ENCODE data around the gene CPLX1.
"Not testable (repeated sequence)": the region's sequence is repeated elsewhere in the genome, so short reads cannot be mapped to it uniquely, and the experiment has no call there.

The CPLX1 gene

GRCh38 chr4:740011-740410, 85.9 kb downstream of the CPLX1 start:
- TF ChIP-seq, protein P1, sequence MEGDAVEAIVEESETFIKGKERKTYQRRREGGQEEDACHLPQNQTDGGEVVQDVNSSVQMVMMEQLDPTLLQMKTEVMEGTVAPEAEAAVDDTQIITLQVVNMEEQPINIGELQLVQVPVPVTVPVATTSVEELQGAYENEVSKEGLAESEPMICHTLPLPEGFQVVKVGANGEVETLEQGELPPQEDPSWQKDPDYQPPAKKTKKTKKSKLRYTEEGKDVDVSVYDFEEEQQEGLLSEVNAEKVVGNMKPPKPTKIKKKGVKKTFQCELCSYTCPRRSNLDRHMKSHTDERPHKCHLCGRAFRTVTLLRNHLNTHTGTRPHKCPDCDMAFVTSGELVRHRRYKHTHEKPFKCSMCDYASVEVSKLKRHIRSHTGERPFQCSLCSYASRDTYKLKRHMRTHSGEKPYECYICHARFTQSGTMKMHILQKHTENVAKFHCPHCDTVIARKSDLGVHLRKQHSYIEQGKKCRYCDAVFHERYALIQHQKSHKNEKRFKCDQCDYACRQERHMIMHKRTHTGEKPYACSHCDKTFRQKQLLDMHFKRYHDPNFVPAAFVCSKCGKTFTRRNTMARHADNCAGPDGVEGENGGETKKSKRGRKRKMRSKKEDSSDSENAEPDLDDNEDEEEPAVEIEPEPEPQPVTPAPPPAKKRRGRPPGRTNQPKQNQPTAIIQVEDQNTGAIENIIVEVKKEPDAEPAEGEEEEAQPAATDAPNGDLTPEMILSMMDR (IDR thresholded peaks at IDR 0.05; ENCODE audit: borderline replicate concordance, control extremely low read depth, extremely low read depth, insufficient read depth, missing control alignments), result no peak
- in situ Hi-C loops (cut with MboI; ENCODE audit: low sequenced_read_pairs, unreplicated experiment), result no loop called here
- no peak for DNase-seq (ENCODE audit: low spot score)

DNA sequence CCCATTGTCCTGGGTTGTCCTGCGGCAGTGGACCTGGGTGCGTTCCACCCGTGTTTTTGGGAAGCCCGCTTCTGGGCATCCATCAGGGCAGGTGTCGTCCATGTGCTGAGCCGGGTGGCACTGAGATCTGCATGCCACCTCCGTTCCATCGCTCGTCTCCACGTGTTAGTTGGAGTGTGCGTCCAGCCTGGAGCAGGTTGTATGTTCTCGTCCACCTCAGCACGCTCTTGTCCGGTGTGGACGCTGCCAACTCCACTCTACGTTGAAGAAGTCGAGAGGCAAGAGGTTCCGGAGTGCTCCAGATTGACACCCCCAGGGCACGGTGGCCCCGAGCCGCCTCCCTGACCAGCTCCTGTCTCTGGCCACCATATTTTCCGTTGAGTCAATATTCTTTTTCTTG, 86.4 kb downstream of the CPLX1 start:
- in situ Hi-C loops (cut with MboI; ENCODE audit: low sequenced_read_pairs, unreplicated experiment), result no loop called here

GRCh38 chr4:738781-739280, 87.1 kb downstream of the CPLX1 start:
- in situ Hi-C loops (cut with MboI; ENCODE audit: low sequenced_read_pairs, unreplicated experiment), result no loop called here
- DNase-seq (ENCODE audit: low spot score), result no peak
- TF ChIP-seq, protein P1 (IDR thresholded peaks at IDR 0.05; ENCODE audit: borderline replicate concordance, control extremely low read depth, extremely low read depth, insufficient read depth, missing control alignments), result no peak

More for the DNA sequence above, 86.4 kb downstream of the CPLX1 start:
- DNase-seq (ENCODE audit: low spot score), result no peak
- TF ChIP-seq, protein P1 (IDR thresholded peaks at IDR 0.05; ENCODE audit: borderline replicate concordance, control extremely low read depth, extremely low read depth, insufficient read depth, missing control alignments), result no peak

DNA sequence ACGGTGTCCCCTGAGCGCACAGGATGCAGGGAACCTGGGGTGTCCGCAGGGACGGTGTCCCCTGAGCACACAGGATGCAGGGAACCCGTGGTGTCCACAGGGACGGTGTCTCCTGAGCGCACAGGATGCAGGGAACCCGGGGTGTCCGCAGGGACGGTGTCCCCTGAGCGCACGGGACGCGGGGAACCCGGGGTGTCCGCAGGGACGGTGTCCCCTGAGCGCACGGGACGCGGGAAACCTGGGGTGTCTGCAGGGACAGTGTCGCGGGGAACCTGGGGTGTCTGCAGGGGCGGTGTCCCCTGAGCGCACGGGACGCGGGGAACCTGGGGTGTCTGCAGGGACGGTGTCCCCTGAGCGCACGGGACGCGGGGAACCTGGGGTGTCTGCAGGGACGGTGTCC, 89.4 kb downstream of the CPLX1 start:
- not testable (repeated sequence) for DNase-seq (ENCODE audit: low spot score)

GRCh38 chr4:735583-735982, 90.3 kb downstream of the CPLX1 start:
- no peak for DNase-seq (ENCODE audit: low spot score)
- TF ChIP-seq, protein P1 (IDR thresholded peaks at IDR 0.05; ENCODE audit: borderline replicate concordance, control extremely low read depth, extremely low read depth, insufficient read depth, missing control alignments), result no peak

More for the DNA sequence above, 89.4 kb downstream of the CPLX1 start:
- in situ Hi-C loops (cut with MboI; ENCODE audit: low sequenced_read_pairs, unreplicated experiment), result not testable (repeated sequence)

More at GRCh38 chr4:735583-735982, 90.3 kb downstream of the CPLX1 start:
- in situ Hi-C loops (cut with MboI; ENCODE audit: low sequenced_read_pairs, unreplicated experiment), result no loop called here

All from GM13976 (cell line).